Endothelial cell of umbilical vein (primary cell): ENCODE results near the gene SNX30. TPM values are rescaled to one million over a fixed set of nuclear protein-coding genes. Genes with fewer than 3 reads are reported as not detected.

Experiments used
- BruUV-seq: library from RNA; stranded (reverse); fragments of 400-500 nt; replicated peaks from 2 replicates; lab custom pipeline; 2021; lab: Mats Ljungman, UMichigan
- CTCF ChIA-PET: fragments of 300-600, 350-600 bp; sonication (Branson Sonifier 250); formaldehyde crosslinking; loops from one replicate; lab custom pipeline; 2021; ENCODE audit warnings: antibody characterized with exemption, inconsistent platforms; lab: Charles Lee
- POLR2A ChIA-PET: fragments of 300-600, 350-600 bp; sonication (Branson Sonifier 250); formaldehyde crosslinking; loops from one replicate; lab custom pipeline; 2021; ENCODE audit warnings: antibody characterized with exemption, inconsistent platforms; lab: Charles Lee
- DNase-seq: peaks from one replicate; pipeline ENCODE4 v3.0.0-alpha.2; 2011; ENCODE audit warnings: low read depth, low spot score
- FAIRE-seq: peaks from 2 replicates; lab custom pipeline; 2011; peaks lifted over from hg19 to GRCh38; lab: Jason Lieb, UNC
- H2AFZ ChIP-seq: 2 replicates; pipeline ENCODE4 v1.6.0; 2012; ENCODE audit warnings: low read depth, low read length, control low read depth, inconsistent platforms
- H3K27ac ChIP-seq: 2 replicates; pipeline ENCODE4 v1.5.1; 2011; ENCODE audit warnings: low read depth, mild to moderate bottlenecking, control low read depth, low read length, moderate library complexity; ENCODE audit not compliant: insufficient read depth
- H3K27me3 ChIP-seq, 2 experiments: 2 replicates each; pipeline versions ENCODE4 v1.6.0 to v1.6.1; 2011; ENCODE audit warnings: low read length in 2 of 2, mixed read lengths in 1 of 2; ENCODE audit not compliant: control insufficient read depth in 2 of 2, insufficient read depth in 2 of 2
- H3K36me3 ChIP-seq, 2 experiments: 2 replicates in 1 of 2; 3 replicates in 1 of 2; pipeline ENCODE4 v1.5.1; 2011; ENCODE audit warnings: low read length in 2 of 2, mild to moderate bottlenecking in 1 of 2, moderate library complexity in 1 of 2; ENCODE audit not compliant: control insufficient read depth in 2 of 2, insufficient read depth in 2 of 2; ENCODE audit errors: extremely low read depth in 1 of 2
- H3K4me1 ChIP-seq: 3 replicates; pipeline ENCODE4 v1.5.1; 2011; ENCODE audit warnings: mild to moderate bottlenecking, low read length; ENCODE audit not compliant: control insufficient read depth, insufficient read depth; ENCODE audit errors: extremely low read depth
- H3K4me2 ChIP-seq: 2 replicates; pipeline ENCODE4 v1.6.1; 2011; ENCODE audit warnings: low read length, control low read depth, mixed read lengths; ENCODE audit not compliant: insufficient read depth
- H3K4me3 ChIP-seq, 3 experiments: fragments of 200-600 bp in 1 of 3; sonication (generic), shearing (Covaris generic) in 1 of 3; replicated peaks in 1 of 3; 2 replicates each; pipeline ENCODE4 v1.5.1; 2011 to 2016; ENCODE audit warnings: control low read depth in 3 of 3, low read length in 3 of 3, mild to moderate bottlenecking in 2 of 3, inconsistent platforms in 1 of 3, low read depth in 1 of 3, moderate library complexity in 1 of 3; ENCODE audit not compliant: insufficient read depth in 1 of 3
- H3K79me2 ChIP-seq: 2 replicates; pipeline ENCODE4 v1.6.0; 2012; ENCODE audit warnings: low read length, inconsistent platforms; ENCODE audit not compliant: control insufficient read depth, insufficient read depth
- H3K9ac ChIP-seq: replicated peaks from 2 replicates; pipeline ENCODE3; 2011; ENCODE audit warnings: low read length, control low read depth; ENCODE audit not compliant: insufficient read depth; ENCODE audit errors: extremely low read depth
- H3K9me1 ChIP-seq: replicated peaks from 3 replicates; pipeline ENCODE4 v1.6.0; 2011; ENCODE audit warnings: mild to moderate bottlenecking, low read length; ENCODE audit not compliant: control insufficient read depth, insufficient read depth; ENCODE audit errors: extremely low read depth
- H3K9me3 ChIP-seq: replicated peaks from 2 replicates; pipeline ENCODE4 v1.5.1; 2012; ENCODE audit warnings: low read length, inconsistent platforms; ENCODE audit not compliant: control insufficient read depth, insufficient read depth
- H4K20me1 ChIP-seq: replicated peaks from 2 replicates; pipeline ENCODE3; 2011; ENCODE audit warnings: mild to moderate bottlenecking, low read length; ENCODE audit not compliant: control insufficient read depth, insufficient read depth; ENCODE audit errors: extremely low read depth
- CTCF ChIP-seq, 2 donors: IDR thresholded peaks; 1 replicate in 1 of 2; 2 replicates in 1 of 2; pipeline ENCODE4 v1.5.1; 2011; ENCODE audit warnings: low read length in 2 of 2, mild to moderate bottlenecking in 2 of 2, moderate library complexity in 2 of 2, control low read depth in 1 of 2, inconsistent platforms in 1 of 2, low read depth in 1 of 2; ENCODE audit not compliant: insufficient read depth in 1 of 2; ENCODE audit errors: extremely low read depth in 1 of 2
- EZH2 ChIP-seq: IDR thresholded peaks from 2 replicates; pipeline ENCODE4 v1.6.1; 2012; ENCODE audit warnings: borderline replicate concordance, low read depth, mild to moderate bottlenecking, moderate library complexity, low read length, inconsistent platforms; ENCODE audit not compliant: severe bottlenecking
- FOS ChIP-seq: IDR thresholded peaks from 2 replicates; pipeline ENCODE4 v1.6.1; 2011; ENCODE audit warnings: mild to moderate bottlenecking, low read length, moderate library complexity, borderline replicate concordance; ENCODE audit not compliant: insufficient read depth
- GATA2 ChIP-seq: IDR thresholded peaks from 2 replicates; pipeline ENCODE4 v1.7.0; 2011; ENCODE audit warnings: low read depth, mild to moderate bottlenecking, moderate library complexity, mixed read lengths, low read length; ENCODE audit not compliant: insufficient read length, insufficient read depth
- JUN ChIP-seq: IDR thresholded peaks from 2 replicates; pipeline ENCODE4 v1.6.1; 2011; ENCODE audit warnings: borderline replicate concordance, low read depth; ENCODE audit not compliant: insufficient read length, insufficient read depth
- MAX ChIP-seq: IDR thresholded peaks from 2 replicates; pipeline ENCODE4 v1.6.1; 2011; ENCODE audit not compliant: insufficient read depth, insufficient read length
- MYC ChIP-seq: IDR thresholded peaks from one replicate; pipeline ENCODE4 v1.6.1; 2011; ENCODE audit warnings: mild to moderate bottlenecking, low read depth, low read length
- POLR2A ChIP-seq: IDR thresholded peaks from 2 replicates; pipeline ENCODE4 v1.6.1; 2012; ENCODE audit warnings: low read depth, mild to moderate bottlenecking, control low read depth, low read length
- POLR2AphosphoS5 ChIP-seq: IDR thresholded peaks from 2 replicates; pipeline ENCODE4 v1.6.1; 2012; ENCODE audit warnings: low read depth, mild to moderate bottlenecking, control low read depth, low read length, moderate library complexity; ENCODE audit not compliant: insufficient read depth
- dilution Hi-C: fragments of 300-500 bp; cut with MboI; formaldehyde crosslinking; loops from one replicate; pipeline ENCODE4 v1.15.0; 2019; ENCODE audit warnings: low sequenced_read_pairs; ENCODE audit not compliant: extremely low pct_ligation_motif_present
- intact Hi-C: fragments of 100-400 bp; cut with micrococcal nuclease; formaldehyde crosslinking; loops from one replicate; pipeline ENCODE4 v1.10.0; 2022
- polyA plus RNA-seq, 4 experiments: library from polyadenylated mRNA; depleted of rRNA in 3 of 4; stranded (reverse) in 3 of 4; unstranded in 1 of 4; fragments of >200 nt; gene quantifications; 2 replicates each; pipeline versions ENCODE4 v1.2.1 to v1.2.3, GENCODE V29; 2011 to 2012; ENCODE audit warnings: missing spikeins in 1 of 4
- total RNA-seq: library from RNA; stranded (reverse); gene quantifications from 2 replicates; pipeline ENCODE4 v1.2.3, GENCODE V29; 2021

Gene SNX30
- total and polyA plus RNA-seq, 2 donors (not counting 3 experiments of a cell fraction or from before 2014, with no cell fraction given), result 2.8 to 6.3 TPM

- Histone ChIP-seq H3K4me3 (no peak overlapping the region), H3K9me3 (no peaks in the 10 kb centered on the region), H3K79me2 (no peaks in the 10 kb centered on the region), H3K9ac (no peak overlapping the region), H3K4me2 (no peak overlapping the region), H3K27me3 (peaks cover 5 to 19% of the 10 kb centered on the region in 2 experiments), H2AFZ (no peak overlapping the region), H3K9me1 (no peaks in the 10 kb centered on the region), H4K20me1 (no peaks in the 10 kb centered on the region), H3K36me3 (no peaks in the 10 kb centered on the region), H3K4me1 (no peaks in the 10 kb centered on the region), H3K27ac (no peak overlapping the region)
- no TSS peak for BruUV-seq
- DNase-seq, result no peak
- no peak for TF ChIP-seq EZH2
- no peak for TF ChIP-seq GATA2
- TF ChIP-seq MYC, result no peak
- TF ChIP-seq POLR2AphosphoS5, result no peak
- TF ChIP-seq JUN, result no peak
- TF ChIP-seq MAX, result no peak
- TF ChIP-seq FOS, result no peak
- no peak for TF ChIP-seq POLR2A
- no peak for TF ChIP-seq CTCF (IDR thresholded peaks at IDR 0.05; ENCODE audit: extremely low read depth in 1 of 2, insufficient read depth in 1 of 2, low read depth in 1 of 2, low read length in 2 of 2)
- POLR2A ChIA-PET, result no interaction called here
- CTCF ChIA-PET, result interaction anchor here (1.0 kb wide), 1 partner anchor 14 kb away, joined by 3 read pairs; no protein-coding TSS in a partner anchor
- intact Hi-C loops (no loop called here), dilution Hi-C loops (no loop called here)
- FAIRE-seq, result no peak
Measured at GRCh38 chr9:112917047-112917986, 166.8 kb downstream of the SNX30 start.
